Stimulated activated CD8-positive, alpha-beta memory T cell treated with anti-CD3 and anti-CD28 coated beads, Interleukin-4, amount 100 ng/mL, for 4 hours (primary cell): ENCODE data around the gene VMO1.
A peak's percentile ranks its signal among the peaks of the same experiment; 100 is the strongest.

Experiments used
- DNase-seq, 2 donors: peaks; one replicate each; pipeline ENCODE4 v3.0.0-alpha.2; 2020; ENCODE audit warnings: low read depth in 2 of 2, low spot score in 1 of 2

VMO1 gene

DNA sequence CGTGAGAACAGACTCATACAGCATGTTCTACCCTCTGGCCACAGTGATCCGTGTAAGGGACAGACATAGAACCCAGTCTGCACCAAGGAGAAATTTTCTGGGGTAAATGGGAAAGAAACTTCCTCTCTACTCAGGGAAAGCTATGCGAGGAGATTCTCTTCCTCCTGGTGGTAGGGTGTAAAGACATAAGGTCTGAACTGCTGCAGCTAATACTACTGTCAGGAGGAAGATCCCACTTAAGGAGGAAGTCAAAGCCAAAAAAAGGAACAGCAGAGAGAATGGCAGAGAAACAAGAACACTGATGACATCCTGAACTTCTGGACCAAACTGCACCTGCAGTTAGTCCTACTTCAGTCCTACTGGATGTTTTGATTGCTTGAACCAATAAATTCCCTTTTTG is 21.6 kb downstream of the VMO1 start:
- DNase-seq: no peak

DNA sequence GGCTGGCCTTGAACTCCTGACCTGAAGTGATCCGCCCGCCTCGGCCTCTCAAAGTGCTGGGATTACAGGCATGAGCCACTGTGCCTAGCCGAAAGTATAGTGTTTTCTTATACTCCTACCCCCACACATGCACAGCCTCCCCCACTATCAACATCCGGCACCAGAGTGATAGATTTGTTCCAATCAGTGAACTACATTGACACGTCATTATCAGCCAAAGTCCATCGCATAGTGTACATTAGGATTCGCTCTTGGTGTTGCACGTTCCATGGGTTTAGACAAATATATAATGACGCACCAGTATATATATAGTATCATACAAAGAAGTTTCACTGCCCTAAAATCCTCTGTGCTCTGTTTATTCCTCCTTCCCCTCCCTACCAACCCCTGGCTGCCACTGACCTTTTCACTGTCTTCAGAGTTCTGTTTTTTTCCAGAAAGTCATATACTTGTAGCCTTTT is 26.4 kb downstream of the VMO1 start:
- no peak for DNase-seq

DNA sequence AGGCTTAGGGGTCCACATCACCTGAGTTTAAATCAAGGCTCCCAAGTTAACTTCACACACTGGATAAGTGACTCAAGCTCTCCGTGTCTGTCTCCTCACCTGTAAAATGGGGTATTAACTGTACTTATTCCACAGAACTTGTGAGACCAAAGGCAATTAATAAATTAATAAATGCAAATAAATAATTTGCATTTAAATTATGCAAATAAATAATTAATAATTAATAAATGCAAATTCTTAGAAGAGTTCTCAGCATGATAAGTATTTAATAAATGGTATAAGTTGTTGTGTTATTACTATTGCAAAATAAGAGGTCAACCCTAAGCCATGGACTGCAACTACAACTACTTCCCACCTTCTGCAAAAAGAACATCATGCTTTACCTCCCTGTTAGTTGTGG is 32.8 kb downstream of the VMO1 start:
- DNase-seq: no peak

DNA sequence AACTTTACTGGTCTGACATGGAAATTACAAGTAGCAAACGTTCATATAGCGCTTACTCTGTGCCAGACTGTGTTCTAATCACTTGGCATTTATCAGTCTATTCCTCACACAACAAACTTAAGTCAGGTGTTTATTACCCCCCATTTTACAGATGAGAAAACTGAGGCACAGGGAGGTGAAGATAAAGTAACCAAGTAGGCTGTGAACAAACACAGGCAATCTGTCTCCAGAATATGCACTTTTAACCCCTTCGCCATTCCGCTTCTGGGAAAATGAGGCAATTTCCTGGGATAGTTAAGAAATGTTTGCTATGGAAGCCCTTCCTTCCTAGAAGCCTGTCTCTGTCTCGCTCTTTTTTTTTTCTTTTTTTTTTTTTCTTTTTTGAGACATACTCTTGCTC is 34.2 kb downstream of the VMO1 start:
- DNase-seq: no peak

DNA sequence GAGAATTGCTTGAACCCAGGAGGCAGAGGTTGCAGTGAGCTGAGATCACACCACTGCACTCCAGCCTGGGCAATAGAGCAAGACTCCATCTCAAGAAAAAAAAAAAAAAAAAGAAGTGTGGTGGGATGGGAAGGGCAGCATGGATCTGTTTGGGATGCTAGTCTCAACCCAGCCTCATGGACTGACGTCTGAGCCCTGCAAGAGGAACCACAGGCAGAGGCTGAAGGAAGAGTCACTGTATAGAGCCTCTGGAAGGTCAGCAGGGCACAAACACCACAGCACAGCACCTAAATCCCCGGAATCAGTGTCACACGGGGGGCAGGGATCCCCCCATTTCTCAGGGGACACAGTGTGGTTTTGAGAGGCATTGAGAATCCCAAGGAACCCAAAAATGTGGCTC is 35.6 kb downstream of the VMO1 start:
- no peak for DNase-seq

DNA sequence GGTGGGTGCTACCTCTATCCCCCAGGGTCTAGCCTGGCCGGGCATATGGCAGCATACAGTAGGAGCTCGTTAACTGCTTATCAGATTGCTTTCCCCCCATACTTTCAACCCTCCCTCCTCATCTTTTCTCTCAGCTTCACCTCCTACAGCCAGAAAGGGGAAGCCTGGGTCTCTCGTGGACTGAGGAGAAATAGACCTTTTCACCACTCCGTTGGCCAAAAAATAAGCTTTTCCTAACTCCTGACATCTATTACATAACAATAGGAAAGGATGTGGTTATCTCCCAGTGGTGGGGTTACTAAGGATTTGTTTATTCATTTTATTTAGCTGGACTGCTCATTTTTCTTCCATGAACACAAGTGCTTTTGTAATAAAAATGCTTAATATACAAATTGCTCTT is 37.5 kb downstream of the VMO1 start:
- DNase-seq: no peak

DNA sequence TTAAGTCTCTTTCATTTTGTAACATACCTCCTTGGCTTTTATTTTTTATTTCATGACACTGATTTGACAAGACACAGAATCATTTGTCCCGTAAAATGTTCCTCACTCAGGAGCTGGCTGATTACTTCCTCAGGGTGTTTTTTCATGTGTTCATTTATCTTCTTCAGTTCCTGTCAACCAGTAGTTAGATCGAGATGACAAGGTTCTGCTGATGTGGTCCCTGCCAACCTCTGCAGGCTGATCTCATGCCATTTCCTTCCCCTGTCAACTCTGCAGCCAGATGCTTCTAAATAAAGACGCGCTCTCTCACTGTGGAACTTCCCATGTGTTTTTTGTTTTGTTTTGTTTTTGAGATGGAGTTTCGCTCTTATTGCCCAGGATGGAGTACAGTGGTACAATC is 38.3 kb downstream of the VMO1 start:
- no peak for DNase-seq

DNA sequence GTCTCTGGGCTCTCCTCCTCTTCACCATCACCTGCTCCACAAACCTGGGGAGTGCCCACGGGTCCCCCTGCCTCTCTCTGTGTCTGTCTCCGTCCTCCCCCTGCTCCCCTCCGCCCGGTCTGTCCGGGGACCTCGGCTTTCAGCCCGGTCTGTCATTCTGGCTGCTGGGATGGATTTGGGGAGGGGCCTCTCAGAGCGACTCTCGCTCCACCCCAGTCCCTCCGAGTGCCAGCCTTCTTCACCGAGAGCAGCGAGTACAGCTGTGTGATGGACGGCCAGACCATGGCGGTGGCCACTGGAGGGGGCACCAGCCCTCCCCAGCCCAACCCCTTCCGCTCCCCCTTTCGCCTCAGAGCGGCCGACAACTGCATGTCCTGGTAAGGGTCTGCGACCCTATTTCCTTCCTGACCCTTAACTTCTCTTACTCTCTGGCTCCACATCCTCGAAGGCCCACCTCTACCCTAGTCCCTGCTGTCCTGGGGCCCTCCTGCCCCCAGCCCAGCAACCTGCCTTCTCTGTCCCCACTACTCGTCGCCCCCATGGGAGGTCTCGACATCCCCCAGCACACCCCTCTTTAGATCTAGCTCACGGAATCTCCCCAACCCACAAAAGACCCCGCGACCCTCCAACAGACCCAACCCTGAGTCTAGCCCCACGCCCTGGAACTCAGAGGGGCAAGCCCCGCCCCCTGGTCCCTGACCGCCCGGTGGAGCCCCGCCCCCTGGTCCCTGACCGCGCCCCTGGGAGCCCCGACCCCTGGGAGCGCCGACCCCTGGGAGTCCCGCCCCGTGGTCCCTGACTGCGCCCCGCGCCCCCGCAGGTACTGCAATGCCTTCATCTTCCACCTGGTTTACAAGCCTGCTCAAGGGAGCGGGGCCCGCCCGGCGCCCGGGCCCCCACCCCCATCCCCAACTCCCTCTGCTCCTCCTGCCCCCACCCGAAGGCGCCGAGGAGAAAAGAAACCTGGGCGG is 40.9 kb downstream of the VMO1 start:
- no peak for DNase-seq

DNA sequence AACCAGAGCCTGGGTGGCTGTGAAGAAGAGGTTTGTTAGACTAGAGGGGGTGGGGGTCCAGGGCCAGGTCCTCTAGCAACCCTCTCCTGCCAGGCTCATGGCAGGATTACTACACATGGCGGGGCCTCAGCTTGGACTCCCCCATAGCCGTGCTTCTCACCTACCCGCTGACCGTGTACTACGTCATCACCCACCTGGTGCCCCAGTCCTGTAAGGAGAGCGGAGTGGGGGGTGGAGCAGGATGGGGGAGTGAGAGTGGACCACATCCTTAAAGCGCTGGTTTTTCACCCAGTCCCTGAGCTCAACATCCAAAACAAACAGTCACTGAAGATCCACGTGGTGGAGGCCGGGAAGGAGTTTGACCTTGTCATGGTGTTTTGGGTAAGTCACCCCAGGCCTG is 42.3 kb downstream of the VMO1 start:
- DNase-seq: no peak

DNA sequence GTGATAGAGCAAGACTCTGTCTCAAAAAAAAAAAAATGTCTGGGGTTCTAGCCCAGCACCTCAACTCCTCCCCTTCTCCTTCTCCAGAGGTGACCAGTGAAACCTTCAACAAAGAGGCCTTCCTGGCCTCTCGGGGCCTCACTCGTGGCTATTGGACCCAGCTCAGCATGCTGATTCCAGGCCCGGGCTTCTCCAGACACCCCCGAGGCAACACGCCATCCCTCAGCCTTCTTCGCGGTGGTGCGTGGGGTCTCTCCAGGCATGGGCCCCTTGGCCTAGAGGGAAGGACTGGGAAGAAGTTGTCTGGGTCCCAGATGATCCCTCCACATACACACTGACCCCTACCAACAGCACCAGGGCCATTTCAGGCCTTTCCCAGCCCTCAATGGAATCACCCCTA is 42.9 kb downstream of the VMO1 start:
- DNase-seq: no peak

DNA sequence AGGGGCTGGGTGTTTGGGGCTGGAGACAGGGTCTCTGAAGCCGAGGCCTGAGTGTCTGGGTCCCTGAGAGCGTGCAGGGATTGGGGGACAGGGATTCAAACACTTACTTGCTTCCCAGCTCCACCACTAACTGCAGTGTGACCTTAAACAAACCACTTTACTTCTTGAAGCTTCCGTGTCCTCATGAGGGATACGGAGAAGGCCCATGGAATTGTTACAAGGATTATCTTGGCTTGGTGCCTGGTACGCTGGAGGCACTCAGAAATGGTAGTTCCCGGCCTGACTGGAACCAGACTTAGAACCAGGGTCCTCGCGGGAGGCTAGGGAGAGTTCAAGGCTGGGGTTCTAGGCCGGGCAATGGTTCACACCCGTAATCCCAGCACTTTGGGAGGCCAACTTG is 43.5 kb downstream of the VMO1 start:
- no peak for DNase-seq

DNA sequence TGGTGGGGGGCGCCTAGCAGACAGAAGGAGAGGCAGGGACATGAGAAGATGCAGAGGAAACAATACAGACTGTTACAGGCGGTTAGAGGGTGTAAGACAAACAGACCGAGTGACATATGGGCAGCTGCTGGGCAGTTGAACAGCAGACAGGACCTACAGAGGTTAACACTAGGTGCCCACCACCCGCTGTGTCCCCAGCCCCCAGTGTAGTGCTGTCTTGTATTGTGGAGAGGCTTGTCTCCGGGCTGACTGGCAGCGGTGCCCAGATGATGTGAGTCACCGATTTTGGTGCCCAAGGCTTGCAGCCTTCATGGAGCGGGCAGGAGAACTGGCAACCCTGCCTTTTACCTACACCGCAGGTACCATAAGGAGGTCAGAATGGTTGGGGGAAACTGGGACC is 44.0 kb downstream of the VMO1 start:
- no peak for DNase-seq

DNA sequence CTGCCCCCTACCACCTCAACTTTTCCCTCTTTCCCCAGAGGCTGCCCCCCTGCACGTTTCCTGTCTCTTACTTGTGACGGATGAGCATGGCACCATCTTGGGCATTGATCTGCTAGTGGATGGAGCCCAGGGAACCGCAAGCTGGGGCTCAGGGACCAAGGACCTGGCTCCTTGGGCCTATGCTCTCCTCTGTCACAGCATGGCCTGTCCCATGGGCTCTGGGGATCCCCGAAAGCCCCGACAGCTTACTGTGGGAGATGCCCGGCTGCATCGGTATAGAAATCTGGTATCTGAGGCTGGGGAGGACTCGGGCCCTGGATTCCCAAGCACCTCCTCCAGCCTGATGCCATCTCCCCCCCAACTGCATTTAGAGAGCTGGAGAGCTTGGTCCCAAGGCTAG is 44.6 kb downstream of the VMO1 start:
- DNase-seq: no peak

DNA sequence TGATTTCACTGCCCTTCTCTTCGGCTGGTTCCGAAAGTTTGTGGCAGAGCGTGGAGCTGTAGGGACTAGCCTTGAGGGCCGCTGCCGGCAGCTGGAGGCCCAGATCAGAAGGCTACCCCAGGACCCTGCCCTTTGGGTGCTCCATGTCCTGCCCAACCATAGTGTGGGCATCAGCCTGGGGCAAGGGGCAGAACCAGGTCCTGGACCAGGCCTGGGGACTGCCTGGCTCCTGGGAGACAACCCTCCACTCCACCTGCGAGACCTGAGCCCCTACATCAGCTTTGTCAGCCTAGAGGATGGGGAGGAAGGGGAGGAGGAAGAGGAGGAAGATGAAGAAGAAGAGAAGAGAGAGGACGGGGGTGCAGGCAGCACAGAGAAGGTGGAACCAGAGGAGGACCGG is 45.6 kb downstream of the VMO1 start:
- DNase-seq: no peak

DNA sequence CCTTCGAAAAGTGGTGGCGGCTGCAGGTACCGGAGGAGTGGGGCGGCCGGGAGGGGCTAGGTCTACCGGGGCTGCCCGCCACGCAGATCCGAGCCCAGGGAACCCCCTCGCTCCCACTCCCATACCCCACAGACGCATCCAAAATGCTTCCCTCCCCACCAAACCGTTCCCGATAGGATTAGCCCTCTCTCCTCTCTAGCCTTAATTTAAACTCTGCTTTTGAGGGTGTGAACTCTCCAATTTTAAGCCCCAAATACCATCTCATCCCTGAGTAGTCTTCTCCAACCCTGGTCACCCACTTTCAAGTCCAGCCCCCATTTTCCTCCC is 46.2 kb downstream of the VMO1 start:
- no peak for DNase-seq

DNA sequence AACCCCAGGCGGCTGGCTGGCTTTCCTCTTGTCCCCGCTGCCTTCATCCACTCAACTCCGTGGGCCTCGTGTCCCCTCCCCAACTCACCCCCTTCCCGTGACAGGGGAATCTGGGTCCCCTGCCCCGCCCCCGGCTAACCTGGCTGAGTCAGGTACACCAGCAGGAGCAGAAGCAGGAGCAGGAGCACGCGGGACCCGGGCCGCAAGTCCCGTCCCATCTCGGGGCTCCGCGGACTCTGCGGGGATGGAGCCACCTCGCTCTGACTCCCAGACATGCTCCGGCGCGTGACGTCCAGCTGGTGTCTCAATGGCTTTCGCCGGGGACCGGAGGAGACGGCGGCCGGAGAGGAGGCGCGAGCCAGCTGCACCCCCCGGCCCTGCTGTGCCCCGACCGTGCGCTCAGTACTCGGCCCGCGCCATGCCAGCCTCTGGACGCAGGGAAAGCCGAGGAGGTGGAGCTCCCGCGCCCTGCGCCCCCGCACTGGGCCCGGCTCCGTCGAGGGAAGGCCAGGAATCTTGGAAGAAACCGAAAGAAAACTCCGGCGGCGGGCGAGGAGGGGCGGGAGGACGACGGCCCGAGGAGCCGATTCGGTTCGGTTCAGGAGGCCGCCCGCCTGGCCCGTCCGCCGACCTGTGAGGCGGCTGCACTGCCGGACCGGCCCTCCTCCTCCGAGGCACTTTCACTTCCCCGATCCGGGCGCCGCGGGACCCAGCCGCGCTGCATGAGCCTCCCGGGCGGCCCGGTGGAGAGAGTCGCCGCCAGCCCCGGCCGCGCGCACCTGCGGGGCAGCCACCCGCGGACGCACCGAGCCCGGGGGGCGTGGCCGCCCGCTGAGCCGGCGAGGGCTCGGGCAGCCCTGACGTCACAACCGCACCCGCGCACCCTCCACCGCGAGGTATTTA is 46.8 kb downstream of the VMO1 start, which contains the start of the genes CXCL16 and ZMYND15:
TSS of gene CXCL16 (minus strand) at position 807 of the 903 bp plus-strand sequence. CDS start at position 218, 589 bp downstream.
TSS of gene ZMYND15 (plus strand) at position 712 of the 903 bp plus-strand sequence. CDS start 716 bp downstream, outside the sequence.
- peak in 1 of 2 donors; percentile 19 for DNase-seq

DNA sequence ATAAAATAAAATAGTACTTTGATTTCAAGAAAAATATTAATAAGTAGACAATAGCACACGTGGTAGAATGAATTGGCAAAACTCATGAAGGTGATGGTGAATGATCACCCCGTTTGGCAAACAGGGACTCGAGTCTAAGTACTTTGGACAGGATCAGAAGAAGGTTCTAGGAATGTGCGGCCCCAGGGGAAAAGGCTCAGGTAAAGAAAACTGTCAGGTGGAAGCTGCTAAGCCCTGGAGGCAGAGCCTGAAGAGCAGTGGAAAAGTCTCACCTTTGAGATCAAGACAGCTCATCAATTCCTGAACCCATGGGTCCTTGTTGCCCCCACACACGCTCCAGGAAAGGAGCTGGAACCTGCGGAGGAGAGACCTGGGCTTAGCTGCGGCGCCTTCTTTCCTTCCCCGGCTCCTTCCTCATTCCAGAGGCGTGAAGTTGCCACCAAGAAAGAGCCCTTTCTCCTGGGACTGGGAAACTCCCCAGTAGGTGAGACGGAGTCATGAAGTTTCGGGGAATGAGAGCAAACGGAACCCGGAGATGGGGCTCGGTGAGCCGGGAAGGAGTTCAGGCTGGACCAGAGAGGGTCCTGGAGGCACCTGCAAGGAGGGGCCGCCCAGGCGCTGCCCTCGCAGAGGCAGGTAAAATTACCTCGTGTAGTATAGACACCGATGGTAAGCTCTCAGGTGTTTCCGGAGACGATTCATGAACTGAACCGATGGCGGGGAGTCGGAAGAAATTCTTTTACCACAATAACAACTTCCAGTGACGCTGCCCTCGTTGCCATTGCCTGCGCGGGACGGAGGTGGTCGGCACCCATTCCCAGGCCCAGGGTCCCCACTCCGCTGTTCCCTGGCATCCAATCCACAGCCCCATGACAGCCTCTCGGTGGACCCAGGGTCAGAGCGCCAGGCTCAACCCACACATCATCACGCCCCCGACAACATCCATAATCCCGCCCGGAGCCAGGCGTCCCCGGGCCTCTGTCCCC is 47.7 kb downstream of the VMO1 start:
- DNase-seq: no peak

DNA sequence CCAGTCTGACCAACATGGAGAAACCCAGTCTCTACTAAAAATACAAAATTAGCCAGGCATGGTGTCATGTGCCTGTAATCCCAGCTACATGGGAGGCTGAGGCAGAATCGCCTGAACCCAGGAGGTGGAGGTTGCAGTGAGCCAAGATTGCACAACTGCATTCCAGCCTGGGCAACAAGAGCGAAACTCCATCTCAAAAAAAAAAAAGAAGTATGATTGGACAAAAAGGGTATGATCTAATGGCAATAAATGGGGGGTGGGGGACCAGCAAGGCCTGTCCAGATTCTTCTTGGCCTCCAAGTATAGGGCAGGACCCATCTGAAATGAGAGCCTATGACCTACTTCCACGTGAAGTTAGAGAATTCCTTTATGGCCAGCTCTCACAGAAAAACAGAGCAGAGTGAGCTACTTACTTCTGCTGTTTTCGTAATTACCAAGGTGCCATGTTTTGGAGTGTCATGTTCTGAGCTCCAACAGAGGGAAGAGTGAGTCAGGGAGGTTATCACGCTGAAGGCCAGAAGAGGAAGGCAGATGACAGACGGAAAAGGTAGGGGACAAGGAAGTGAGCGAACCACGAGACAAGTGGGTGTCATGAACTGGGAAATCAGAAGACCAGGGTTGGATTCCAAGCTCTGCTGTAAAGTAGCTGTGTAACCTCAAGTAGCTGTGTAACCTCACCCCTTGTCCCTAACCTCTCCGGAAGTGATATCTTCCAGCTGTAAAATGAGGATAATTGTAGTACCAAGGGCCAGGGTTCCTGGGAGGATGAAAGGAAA is 50.1 kb downstream of the VMO1 start:
- no peak for DNase-seq
